Stomach (tissue), 4 donors: ENCODE data around the gene ACACB.

ENCODE experiments used
- CTCF ChIP-seq, 7 experiments: fragments of 450-650 bp in 4 of 7; fragments of 200-600 bp in 3 of 7; sonication (generic) in 3 of 7; IDR thresholded peaks; one replicate each; pipeline ENCODE4 v1.5.1; 2016 to 2019; ENCODE audit warnings: antibody characterized with exemption in 7 of 7, control low read depth in 2 of 7, mild to moderate bottlenecking in 1 of 7
- POLR2A ChIP-seq, 4 donors: fragments of 450-650 bp; IDR thresholded peaks; one replicate each; pipeline ENCODE4 v1.6.1; 2016; ENCODE audit warnings: antibody characterized with exemption in 4 of 4, control low read depth in 2 of 4, mild to moderate bottlenecking in 1 of 4, moderate library complexity in 1 of 4
- POLR2AphosphoS5 ChIP-seq, 3 donors: sonication (generic); formaldehyde crosslinking; IDR thresholded peaks; one replicate each; pipeline ENCODE4 v1.6.1; 2016; ENCODE audit warnings: antibody characterized with exemption in 3 of 3

- TF ChIP-seq POLR2AphosphoS5 (IDR thresholded peaks at IDR 0.05) (no peak), POLR2A (IDR thresholded peaks at IDR 0.05) (no peak), CTCF (IDR thresholded peaks at IDR 0.05) (no peak)
Observed at GRCh38 chr12:109203480-109203879, 87.1 kb downstream of the ACACB start.
